ENCODE measurements around the gene JPT2. TPM values are rescaled to one million over a fixed set of nuclear protein-coding genes. Genes with fewer than 3 reads are reported as not detected.

JPT2 gene
- total and polyA plus RNA-seq, 5 experiments from 2014 or later, result 9.1 to 36.2 (median 10.3) TPM

DNA sequence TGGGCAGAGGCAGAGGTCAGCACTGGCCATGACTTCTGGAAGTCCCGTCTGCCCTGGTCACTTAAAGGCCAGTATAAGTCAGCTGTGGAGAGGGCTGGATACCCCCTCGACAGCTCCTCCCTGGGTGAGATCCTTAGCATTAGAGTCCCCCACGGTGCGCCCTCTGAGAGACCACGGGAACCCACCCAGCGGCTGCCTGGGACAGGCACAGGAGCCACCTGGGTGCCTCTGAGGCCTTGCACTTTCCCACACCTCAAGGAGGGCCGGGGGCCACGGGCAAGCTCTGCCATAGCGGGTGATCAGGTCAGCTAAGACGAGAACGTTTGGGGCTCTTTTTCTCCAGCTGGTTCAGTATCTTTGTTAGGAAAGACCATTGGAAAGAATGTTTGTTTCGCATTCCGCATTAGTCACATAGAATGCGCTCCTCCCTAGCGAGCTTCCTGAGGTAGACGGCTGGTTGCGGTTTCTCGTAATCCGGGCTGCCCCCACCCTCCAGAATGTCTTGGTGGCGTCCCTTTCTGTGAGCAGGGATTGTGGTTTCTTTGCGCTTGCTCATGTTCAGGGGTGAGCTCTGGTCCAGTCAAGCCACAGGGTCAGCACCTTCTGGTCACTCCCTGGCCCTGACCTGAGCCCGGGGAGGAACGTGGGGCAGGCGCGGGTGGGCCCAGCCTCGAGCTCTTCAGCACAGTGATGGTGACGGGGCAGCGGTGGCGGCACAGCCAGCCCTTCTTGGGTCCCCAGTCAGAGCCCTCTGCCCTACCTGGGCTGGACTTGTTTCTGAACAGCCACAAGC, 68.0 kb downstream of the JPT2 start:
- DNase-seq, result no peak
- no peak overlapping the region for H3K27ac Mint-ChIP-seq
- no peak for ATAC-seq
- H3K27me3 Mint-ChIP-seq, result no peaks in the 10 kb centered on the region
- peaks cover 0 to 44% (median 2%) of the 10 kb centered on the region in 3 donors for H3K36me3 Mint-ChIP-seq
- POLR2A ChIA-PET, result interaction anchor here (1.3 kb wide), 1 partner anchor 9 kb away, joined by 6 read pairs; no protein-coding TSS in a partner anchor
- H3K4me3 Mint-ChIP-seq, result no peak overlapping the region
- peaks cover 0 to under 1% (median 0%) of the 10 kb centered on the region in 4 donors for H3K4me1 Mint-ChIP-seq
- no peaks in the 10 kb centered on the region for H3K9me3 Mint-ChIP-seq

- Mint-ChIP-seq H3K27ac (no peak overlapping the region), H3K4me1 (no peaks in the 10 kb centered on the region), H3K4me3 (no peak overlapping the region), H3K36me3 (peaks cover 0 to 48% (median 2%) of the 10 kb centered on the region in 3 donors), H3K9me3 (no peaks in the 10 kb centered on the region), H3K27me3 (no peaks in the 10 kb centered on the region)
- ATAC-seq (no peak), DNase-seq (no peak)
- POLR2A ChIA-PET, result interaction anchor here (1.3 kb wide), 1 partner anchor 8 kb away, joined by 6 read pairs; no protein-coding TSS in a partner anchor
Measured at GRCh38 chr16:1746693-1747195, 68.7 kb downstream of the JPT2 start.

GRCh38 chr16:1747934-1748333, 69.9 kb downstream of the JPT2 start:
- no peak overlapping the region for H3K27ac Mint-ChIP-seq
- no peaks in the 10 kb centered on the region for H3K27me3 Mint-ChIP-seq
- no peak overlapping the region for H3K4me3 Mint-ChIP-seq
- H3K9me3 Mint-ChIP-seq, result no peaks in the 10 kb centered on the region
- no peak for DNase-seq
- peaks cover 0 to 60% (median 2%) of the 10 kb centered on the region in 3 donors for H3K36me3 Mint-ChIP-seq
- ATAC-seq, result no peak
- H3K4me1 Mint-ChIP-seq, result no peaks in the 10 kb centered on the region
- POLR2A ChIA-PET, result no interaction called here

DNA sequence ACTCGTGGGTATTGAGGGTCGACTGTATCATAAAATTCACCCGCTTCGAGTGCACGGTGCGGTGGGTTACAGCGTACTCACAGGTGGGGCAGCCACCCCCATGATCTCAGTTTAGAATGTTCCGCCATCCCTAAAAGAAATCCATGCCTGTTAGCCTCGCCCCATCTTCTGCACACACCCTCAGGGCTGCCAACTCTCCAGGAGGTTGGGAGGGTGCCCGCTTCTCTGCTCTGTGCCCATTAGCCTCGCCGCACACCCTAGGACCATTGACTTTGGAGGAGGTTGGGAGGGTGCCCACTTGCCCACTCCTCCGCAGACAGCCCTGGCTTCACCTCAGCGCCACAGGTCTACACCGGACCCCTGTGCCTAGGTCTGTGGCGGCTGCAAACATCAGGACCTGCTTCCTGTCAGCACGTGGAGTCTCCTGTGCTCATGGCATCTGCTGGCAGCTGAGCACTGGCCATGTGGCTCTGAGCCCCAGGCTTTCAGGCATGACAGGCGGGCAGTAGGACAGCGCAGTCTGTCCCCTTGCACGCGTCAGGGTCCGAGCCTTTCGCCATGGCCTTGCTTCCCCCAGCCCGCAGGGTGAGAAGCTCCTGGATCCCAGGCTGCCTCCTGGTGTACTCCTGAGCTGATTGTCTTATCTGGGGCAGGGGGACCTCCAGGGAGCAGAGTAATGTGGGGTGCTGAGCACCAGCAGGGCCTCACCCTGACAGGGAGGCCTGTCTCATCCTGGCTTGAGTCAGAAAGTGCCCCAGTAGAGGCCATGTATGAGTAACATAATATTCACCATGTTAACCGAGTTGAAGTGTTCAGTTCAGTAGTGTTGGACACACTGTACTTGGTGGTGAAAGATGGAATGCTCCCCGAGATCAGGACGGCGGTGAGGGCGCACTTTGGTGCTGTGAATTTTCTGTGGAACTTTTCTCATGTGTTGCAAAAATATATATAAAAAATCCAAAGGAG, 71.4 kb downstream of the JPT2 start:
- no peak for DNase-seq
- H3K27me3 Mint-ChIP-seq, result no peaks in the 10 kb centered on the region
- ATAC-seq, result no peak
- H3K9me3 Mint-ChIP-seq, result no peaks in the 10 kb centered on the region
- H3K27ac Mint-ChIP-seq, result peak overlapping the region in 2 of 10 donors; percentile 49 to 51
- peaks cover 0 to 69% (median 4%) of the 10 kb centered on the region in 3 donors for H3K36me3 Mint-ChIP-seq
- no peaks in the 10 kb centered on the region for H3K4me1 Mint-ChIP-seq
- H3K4me3 Mint-ChIP-seq, result no peak overlapping the region
- POLR2A ChIA-PET, result interaction anchor here (0.7 kb wide), 1 partner anchor 23 kb away, joined by 3 read pairs; the partner anchor contains the start of gene MRPS34

Small RNAs within 50 kb of the gene (microRNA-seq; reads per million reads assigned to microRNA genes)
- gene MIR3177 (ENCODE audit: borderline microRNAs expressed), result 1.7 reads per million

Other genes starting within 250 kb of the JPT2 start
- 1 to 10 TPM; 2.3 to 2.7 TPM for gene PERCC1, start 247.2 kb upstream of the JPT2 start, total RNA-seq
- gene PERCC1, start 247.2 kb upstream of the JPT2 start, polyA plus RNA-seq, result under 1 TPM in 1 of 3 donors, not detected in 2; 0.19 TPM
- gene CCDC154, start 233.7 kb upstream of the JPT2 start, total RNA-seq, result 10 to 100 TPM; 14.0 to 15.5 TPM
- not detected for gene CCDC154, start 233.7 kb upstream of the JPT2 start, polyA plus RNA-seq
- 100 to 1,000 TPM; 112 to 116 TPM for gene CLCN7, start 203.3 kb upstream of the JPT2 start, total RNA-seq
- 10 to 100 TPM; 18.7 to 34.7 (median 24.2) TPM for gene CLCN7, start 203.3 kb upstream of the JPT2 start, polyA plus RNA-seq
- gene PTX4, start 189.3 kb upstream of the JPT2 start, total RNA-seq, result not detected
- not detected for gene PTX4, start 189.3 kb upstream of the JPT2 start, polyA plus RNA-seq
- 10 to 100 TPM; 42.6 to 51.5 TPM for gene TELO2, start 184.9 kb upstream of the JPT2 start, total RNA-seq
- 10 to 100 TPM in 2 of 3 donors, 1 to 10 TPM in 1; 9.8 to 18.1 (median 14.9) TPM for gene TELO2, start 184.9 kb upstream of the JPT2 start, polyA plus RNA-seq
- 100 to 1,000 TPM; 186 to 196 TPM for gene TMEM204, start 144.6 kb upstream of the JPT2 start, total RNA-seq
- gene TMEM204, start 144.6 kb upstream of the JPT2 start, polyA plus RNA-seq, result 100 to 1,000 TPM in 2 of 3 donors, 10 to 100 TPM in 1; 95.9 to 135 (median 125) TPM
- gene IFT140, start 66.2 kb upstream of the JPT2 start, total RNA-seq, result 10 to 100 TPM; 10.4 to 11.1 TPM
- 10 to 100 TPM in 2 of 3 donors, 1 to 10 TPM in 1; 4.5 to 21.2 (median 16.8) TPM for gene IFT140, start 66.2 kb upstream of the JPT2 start, polyA plus RNA-seq
- 10 to 100 TPM; 24.4 to 25.4 TPM for gene CRAMP1, start 65.9 kb upstream of the JPT2 start, total RNA-seq
- 1 to 10 TPM; 1.3 to 3.1 (median 1.9) TPM for gene CRAMP1, start 65.9 kb upstream of the JPT2 start, polyA plus RNA-seq
- gene MAPK8IP3, start 27.9 kb downstream of the JPT2 start, total RNA-seq, result 100 to 1,000 TPM; 315 to 342 TPM
- gene MAPK8IP3, start 27.9 kb downstream of the JPT2 start, polyA plus RNA-seq, result 1 to 10 TPM in 2 of 3 donors, under 1 TPM in 1; 0.87 to 2.8 (median 2.5) TPM
- 10 to 100 TPM; 70.6 to 79.9 TPM for gene NME3, start 93.3 kb downstream of the JPT2 start, total RNA-seq
- gene NME3, start 93.3 kb downstream of the JPT2 start, polyA plus RNA-seq, result 10 to 100 TPM; 60.0 to 84.2 (median 62.9) TPM
- 10 to 100 TPM; 28.4 to 31.5 TPM for gene EME2, start 94.5 kb downstream of the JPT2 start, total RNA-seq
- gene EME2, start 94.5 kb downstream of the JPT2 start, polyA plus RNA-seq, result 1 to 10 TPM in 2 of 3 donors, under 1 TPM in 1; 0.35 to 1.6 (median 1.1) TPM
- gene MRPS34, start 94.9 kb downstream of the JPT2 start, total RNA-seq, result 10 to 100 TPM; 53.1 to 55.9 TPM
- gene MRPS34, start 94.9 kb downstream of the JPT2 start, polyA plus RNA-seq, result 100 to 1,000 TPM; 113 to 145 (median 133) TPM
- gene SPSB3, start 104.3 kb downstream of the JPT2 start, total RNA-seq, result 100 to 1,000 TPM; 120 to 123 TPM
- gene SPSB3, start 104.3 kb downstream of the JPT2 start, polyA plus RNA-seq, result 10 to 100 TPM; 38.0 to 42.0 (median 40.8) TPM
- gene NUBP2, start 104.7 kb downstream of the JPT2 start, total RNA-seq, result 10 to 100 TPM; 62.0 to 65.4 TPM
- gene NUBP2, start 104.7 kb downstream of the JPT2 start, polyA plus RNA-seq, result 10 to 100 TPM; 87.2 to 90.6 (median 87.3) TPM
- gene IGFALS, start 115.4 kb downstream of the JPT2 start, total RNA-seq, result 1 to 10 TPM; 1.7 to 2.1 TPM
- gene IGFALS, start 115.4 kb downstream of the JPT2 start, polyA plus RNA-seq, result not detected
- 10 to 100 TPM; 65.7 to 67.8 TPM for gene HAGH, start 148.5 kb downstream of the JPT2 start, total RNA-seq
- gene HAGH, start 148.5 kb downstream of the JPT2 start, polyA plus RNA-seq, result 10 to 100 TPM; 38.7 to 60.0 (median 45.0) TPM
- 10 to 100 TPM; 11.1 to 12.1 TPM for gene FAHD1, start 148.9 kb downstream of the JPT2 start, total RNA-seq
- gene FAHD1, start 148.9 kb downstream of the JPT2 start, polyA plus RNA-seq, result 10 to 100 TPM; 20.3 to 34.2 (median 32.6) TPM
- not detected for gene MEIOB, start 193.9 kb downstream of the JPT2 start, total RNA-seq
- not detected for gene MEIOB, start 193.9 kb downstream of the JPT2 start, polyA plus RNA-seq
- gene HS3ST6, start 240.1 kb downstream of the JPT2 start, total RNA-seq, result not detected
- not detected for gene HS3ST6, start 240.1 kb downstream of the JPT2 start, polyA plus RNA-seq

Data from naive thymus-derived CD8-positive, alpha-beta T cell (primary cell).